GM18505 (cell line): ENCODE measurements around the gene AQP6.
"Not testable (repeated sequence)": the region's sequence is repeated elsewhere in the genome, so short reads cannot be mapped to it uniquely, and the experiment has no call there.

Source experiments
- ATAC-seq: cut with Tn5 transposase; IDR thresholded peaks from one replicate; pipeline ENCODE4 v1.9.1; 2021; ENCODE audit not compliant: unreplicated experiment
- POLR2A ChIP-seq: IDR thresholded peaks from 4 replicates; pipeline ENCODE4 v1.6.1; 2011; ENCODE audit warnings: borderline replicate concordance; ENCODE audit not compliant: insufficient read depth, insufficient read length; ENCODE audit errors: extremely low read depth

Gene AQP6

DNA sequence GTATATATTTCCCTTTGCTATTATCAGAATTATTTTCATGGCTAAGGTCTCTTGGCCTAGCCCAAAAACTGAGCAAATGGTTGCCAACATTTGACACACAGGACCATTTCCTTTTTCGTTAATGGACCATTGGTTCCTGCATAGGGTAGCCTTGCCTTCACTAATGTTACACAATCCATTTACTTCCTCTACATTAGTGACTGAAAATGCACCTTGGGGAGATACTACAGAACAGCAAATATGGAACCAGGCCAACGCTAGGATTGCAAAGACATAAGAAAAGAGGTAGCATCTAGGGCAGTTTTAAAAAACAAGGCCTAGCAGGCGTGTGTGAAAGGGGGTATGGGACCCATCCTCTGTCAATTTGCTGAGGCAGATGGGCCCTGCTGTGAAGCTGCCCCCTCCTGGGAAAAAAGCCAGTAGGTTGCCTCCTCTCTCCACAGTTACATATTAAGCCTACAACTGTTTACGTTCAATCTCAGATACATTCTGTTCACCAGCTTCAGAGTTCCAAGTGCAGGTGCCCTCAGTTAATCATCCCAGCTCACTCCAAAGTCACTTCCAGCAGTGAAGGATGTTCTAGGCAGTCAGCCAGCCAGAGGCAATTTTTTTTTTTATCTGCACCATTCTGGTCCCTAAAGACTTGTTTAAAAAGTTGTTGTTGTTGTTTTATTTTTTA lies 15.0 kb downstream of the AQP6 start:
- no peak for TF ChIP-seq POLR2A

DNA sequence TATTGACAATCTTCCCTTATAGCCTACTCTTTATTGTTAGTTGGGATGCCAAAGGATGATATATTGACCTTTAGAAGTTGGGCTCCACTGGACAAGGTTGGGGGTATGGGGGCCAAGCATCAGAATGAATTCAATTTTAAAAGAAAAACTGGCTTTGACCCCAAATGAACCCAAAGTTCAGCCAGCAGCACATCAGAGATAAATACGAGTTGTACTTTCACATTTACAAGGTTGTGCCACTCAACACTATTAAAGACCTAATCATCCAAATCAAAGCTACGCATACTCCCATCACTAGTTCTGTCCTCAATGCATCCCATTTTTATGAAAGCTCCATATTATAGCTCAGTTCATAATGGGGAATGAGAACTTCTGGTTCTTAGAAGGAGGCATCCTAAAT lies 16.7 kb downstream of the AQP6 start:
- not testable (repeated sequence) for ATAC-seq

More for the DNA sequence above, 15.0 kb downstream of the AQP6 start:
- no peak for ATAC-seq

DNA sequence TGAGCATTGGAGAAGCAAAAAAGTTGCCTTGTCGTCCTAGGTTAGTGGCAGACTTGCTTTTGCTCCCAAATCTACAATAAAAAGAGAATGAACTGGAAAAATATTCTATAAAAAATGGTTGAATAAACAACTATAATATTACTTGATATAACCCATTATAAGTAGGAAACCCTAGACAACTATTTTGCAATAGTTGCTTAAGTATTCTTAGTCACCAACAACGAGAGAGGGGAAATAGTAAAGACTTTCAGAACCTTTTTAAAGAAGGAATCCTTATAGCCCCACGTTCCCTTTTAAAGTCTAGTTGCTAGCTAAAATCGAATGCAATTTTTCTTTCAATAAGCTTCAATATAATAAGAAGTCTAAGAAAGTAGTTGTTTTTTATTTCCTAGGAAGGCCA lies 17.5 kb downstream of the AQP6 start:
- no peak for TF ChIP-seq POLR2A
- no peak for ATAC-seq

DNA sequence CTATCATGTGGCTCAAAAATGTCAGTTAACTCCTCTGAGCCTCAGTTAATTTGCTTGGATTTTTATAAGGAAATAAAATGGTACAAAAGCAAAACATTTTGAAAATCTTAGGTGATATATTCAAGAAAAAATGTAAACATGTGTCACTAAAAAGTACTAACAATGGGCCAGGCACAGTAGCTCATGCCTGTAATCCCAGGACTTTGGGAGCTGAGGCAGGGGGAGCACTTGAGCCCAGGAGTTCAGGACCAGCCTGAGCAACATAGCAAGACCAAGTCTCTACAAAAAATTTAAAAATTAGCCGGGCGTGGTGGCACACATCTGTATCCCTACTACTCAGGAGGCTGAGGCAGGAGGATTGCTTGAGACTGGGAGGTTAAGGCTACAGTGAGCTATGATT lies 25.7 kb downstream of the AQP6 start:
- TF ChIP-seq POLR2A, result no peak

GRCh38 chr12:50003595-50003994 lies 30.8 kb downstream of the AQP6 start:
- no peak for ATAC-seq
- no peak for TF ChIP-seq POLR2A

More for the DNA sequence above, 25.7 kb downstream of the AQP6 start:
- no peak for ATAC-seq

GRCh38 chr12:50004696-50005095 lies 31.9 kb downstream of the AQP6 start:
- TF ChIP-seq POLR2A, result no peak
- no peak for ATAC-seq

DNA sequence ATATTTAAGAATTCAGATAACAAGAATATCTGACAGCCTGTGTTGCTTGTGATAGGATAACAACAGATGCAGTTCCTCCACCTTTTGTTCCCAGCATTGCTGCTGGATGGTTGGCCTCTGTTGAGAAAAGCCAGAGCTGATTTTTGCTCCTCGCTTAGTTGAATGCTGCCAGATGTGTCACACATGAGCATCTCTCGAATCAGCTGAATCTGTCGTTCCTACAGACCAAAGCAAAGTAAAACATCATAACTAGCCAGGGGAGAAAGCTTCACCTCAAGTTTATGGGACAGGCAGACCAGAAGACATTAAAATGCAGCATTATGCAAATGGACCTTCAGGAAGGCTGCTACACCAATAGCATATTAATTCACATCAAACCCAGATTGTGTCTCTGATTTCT lies 32.4 kb downstream of the AQP6 start:
- no peak for ATAC-seq
- no peak for TF ChIP-seq POLR2A

- TF ChIP-seq POLR2A, result no peak
- ATAC-seq, result no peak
Observed at GRCh38 chr12:50006280-50006679, 33.5 kb downstream of the AQP6 start.

DNA sequence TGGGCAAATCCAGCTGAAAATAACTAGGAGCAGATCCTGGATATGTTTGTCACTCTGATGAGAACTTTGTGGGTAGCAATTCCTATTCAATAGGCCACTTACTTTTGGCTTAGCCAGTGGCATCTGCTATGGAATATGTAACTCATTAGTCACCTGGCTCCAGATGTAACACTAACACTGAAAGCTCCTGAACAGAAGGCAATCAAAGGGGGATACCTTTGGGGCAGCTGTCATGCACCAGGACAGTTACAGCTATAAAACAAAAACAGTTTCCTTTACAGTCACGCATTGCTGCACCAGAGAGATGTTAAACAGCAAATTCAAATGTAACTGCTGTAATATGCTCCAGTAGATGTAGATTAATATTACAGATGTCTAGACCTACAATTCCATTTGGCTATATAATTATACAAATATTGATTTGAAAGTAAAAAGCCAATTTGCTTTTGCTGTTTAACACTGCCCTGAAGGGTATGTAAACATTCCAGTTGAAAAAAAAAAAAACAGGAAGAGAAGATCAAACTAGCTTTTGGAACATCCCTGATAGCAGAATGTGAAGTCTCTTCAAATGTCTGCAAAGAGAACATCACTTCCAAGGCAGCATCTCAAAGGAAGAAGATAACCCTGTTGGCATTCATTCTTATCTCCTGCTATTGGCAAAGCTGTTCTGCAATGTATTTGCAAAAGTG lies 34.2 kb downstream of the AQP6 start:
- ATAC-seq, result no peak
- TF ChIP-seq POLR2A, result no peak

DNA sequence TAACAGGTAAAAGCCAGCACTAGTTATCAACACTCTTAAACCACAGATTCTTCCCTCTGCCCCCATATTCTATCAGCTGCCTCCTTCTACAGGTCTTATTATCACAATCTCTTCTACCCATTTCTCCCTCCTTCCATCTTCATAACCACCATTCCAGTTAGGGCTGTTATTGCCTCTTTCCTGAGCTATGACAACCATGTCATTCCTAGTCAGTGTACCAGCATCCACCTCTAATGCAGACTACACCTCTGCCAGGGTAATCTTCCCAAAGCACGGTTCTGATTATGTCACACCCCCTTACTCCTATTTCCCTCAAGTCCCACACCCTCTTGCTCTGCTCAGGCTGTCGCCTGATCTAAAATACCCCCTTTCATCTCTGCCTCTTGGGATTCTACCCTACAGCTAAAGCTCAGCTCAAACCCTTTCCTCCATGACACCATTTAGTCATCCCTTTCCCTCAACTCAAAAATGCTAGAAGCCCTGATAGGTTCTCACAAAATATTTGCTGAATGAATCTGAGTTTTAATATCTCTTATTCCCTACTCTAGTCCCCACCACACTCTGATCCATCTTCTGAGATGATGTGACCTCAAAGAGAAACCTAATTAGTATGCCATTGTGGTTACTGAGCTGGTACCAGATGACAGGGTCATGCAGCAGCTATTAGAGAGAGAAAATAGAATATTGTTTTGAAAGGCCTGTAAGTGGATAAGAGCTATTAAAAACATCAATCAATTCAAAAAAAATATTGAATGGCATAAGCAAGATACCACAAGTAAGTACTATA lies 40.8 kb downstream of the AQP6 start:
- ATAC-seq, result no peak
- no peak for TF ChIP-seq POLR2A

DNA sequence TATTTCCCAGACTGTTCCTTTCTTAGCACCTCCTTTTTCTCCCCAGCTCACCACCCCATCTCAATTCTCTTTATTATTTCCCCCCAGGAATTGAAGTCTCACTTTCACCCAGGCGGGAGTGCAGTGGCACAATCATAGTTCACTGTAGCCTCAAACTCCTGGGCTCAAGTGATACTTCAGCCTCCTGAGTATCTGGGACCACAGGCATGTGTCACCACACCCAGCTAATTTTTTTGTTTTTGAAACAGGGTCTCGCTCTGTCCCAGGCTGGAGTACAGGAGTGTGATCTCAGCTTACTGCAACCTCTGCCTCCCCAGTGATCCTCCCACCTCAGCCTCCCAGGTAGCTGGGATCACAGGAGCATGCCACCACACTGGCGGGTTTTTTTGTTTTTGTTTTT lies 41.6 kb downstream of the AQP6 start:
- TF ChIP-seq POLR2A, result no peak
- ATAC-seq, result no peak

GRCh38 chr12:50016501-50017475 lies 44.0 kb downstream of the AQP6 start:
- no peak for TF ChIP-seq POLR2A
- no peak for ATAC-seq

- ATAC-seq, result no peak
- no peak for TF ChIP-seq POLR2A
Observed at GRCh38 chr12:50017641-50018040, 44.9 kb downstream of the AQP6 start.
